HG03196 (cell line): Measurements from ENCODE around the gene NDUFS3.
"Not testable (repeated sequence)": the region's sequence is repeated elsewhere in the genome, so short reads cannot be mapped to it uniquely, and the experiment has no call there.

ENCODE experiments used
- ATAC-seq: cut with Tn5 transposase; IDR thresholded peaks from one replicate; pipeline ENCODE4 v1.9.1; 2021; ENCODE audit not compliant: unreplicated experiment

The NDUFS3 gene

DNA sequence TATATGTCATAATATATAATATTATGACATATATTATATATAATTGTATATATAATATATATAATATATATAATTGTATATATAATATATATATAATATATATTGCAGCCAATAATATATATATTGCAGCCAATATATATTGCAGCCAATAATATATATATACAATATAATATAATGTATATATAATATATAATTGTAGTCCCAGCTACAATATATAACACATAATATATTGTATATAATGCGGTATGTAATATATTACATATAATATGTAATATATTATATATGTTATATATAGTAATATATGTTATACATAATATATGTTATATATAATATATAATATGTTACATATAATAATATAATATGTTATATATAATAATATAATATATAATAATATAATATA, 20.2 kb upstream of the NDUFS3 start:
- no peak for ATAC-seq

GRCh38 chr11:47560426-47560825, 18.4 kb upstream of the NDUFS3 start:
- no peak for ATAC-seq

- ATAC-seq = not testable (repeated sequence)
Measured at GRCh38 chr11:47562393-47562792, 16.5 kb upstream of the NDUFS3 start.

DNA sequence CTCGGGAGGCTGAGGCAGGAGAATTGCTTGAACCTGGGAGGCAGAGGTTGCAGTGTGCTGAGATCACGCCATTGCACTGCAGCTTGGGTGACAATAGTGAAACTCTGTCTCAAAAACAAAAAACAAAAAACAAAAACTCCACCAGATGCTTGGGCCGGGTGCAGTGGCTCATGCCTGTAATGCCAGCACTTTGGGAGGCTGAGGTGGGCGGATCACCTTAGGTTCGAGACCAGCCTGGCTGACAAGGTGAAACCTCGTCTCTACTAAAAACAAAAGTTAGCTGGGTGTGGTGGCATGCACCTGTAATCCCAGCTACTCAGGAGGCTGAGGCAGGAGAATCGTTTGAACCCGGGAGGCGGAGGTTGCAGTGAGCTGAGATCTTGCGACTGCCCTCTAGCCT, 14.5 kb upstream of the NDUFS3 start:
- ATAC-seq = not testable (repeated sequence)

DNA sequence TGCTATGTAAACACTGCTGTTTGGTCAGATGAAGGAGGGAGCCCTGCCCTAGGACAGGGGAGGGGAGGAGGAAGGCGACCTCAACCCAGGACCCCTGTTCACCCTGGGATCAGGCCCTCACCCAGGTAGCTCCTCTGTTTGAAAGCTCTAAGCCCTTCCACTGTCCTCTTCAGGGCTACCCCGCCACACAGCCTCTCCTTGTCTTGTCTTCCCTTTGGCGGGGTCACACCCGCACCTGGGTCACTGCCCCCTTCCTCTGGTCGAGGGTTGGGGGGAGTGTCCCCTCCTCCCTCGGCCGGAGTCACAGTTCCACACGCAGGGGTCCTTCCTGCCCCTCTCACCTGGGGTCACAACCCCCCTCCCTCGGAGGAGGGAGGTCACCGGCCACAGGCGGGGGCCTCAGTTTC, 13.9 kb upstream of the NDUFS3 start:
- ATAC-seq = no peak

- ATAC-seq = peak; percentile 78
Measured at GRCh38 chr11:47565340-47566148, 13.3 kb upstream of the NDUFS3 start, which contains the start of gene PTPMT1. PTPMT1 (plus strand) TSS chr11:47565599; CDS start chr11:47565623, 24 bp downstream.

DNA sequence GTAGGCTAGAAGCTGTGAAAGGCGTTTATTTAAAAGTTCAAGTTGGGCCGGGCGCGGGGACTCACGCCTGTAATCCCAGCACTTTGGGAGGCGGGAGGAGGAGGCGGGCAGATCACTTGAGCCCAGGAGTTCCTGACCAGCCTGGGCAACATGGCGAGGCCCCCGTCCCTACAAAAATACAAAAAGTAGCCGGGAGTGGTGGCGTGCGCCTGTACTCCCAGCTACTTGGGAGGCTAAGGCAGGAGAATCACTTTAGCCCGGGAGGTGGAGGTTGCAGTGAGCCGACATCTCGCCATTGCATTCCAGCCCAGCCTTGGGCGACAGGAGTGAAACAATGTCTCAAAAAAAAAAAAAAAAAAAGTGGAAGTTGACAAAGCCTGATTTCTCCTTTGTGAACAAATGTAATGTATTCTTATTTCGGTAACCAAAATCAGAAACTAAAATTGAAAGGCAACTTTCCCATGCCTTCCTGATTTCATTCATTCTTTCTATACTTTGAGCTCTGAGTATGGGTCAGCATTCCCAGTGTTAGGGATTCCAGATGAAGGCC, 12.7 kb upstream of the NDUFS3 start:
- ATAC-seq = no peak

GRCh38 chr11:47569646-47570045, 9.2 kb upstream of the NDUFS3 start:
- no peak for ATAC-seq

DNA sequence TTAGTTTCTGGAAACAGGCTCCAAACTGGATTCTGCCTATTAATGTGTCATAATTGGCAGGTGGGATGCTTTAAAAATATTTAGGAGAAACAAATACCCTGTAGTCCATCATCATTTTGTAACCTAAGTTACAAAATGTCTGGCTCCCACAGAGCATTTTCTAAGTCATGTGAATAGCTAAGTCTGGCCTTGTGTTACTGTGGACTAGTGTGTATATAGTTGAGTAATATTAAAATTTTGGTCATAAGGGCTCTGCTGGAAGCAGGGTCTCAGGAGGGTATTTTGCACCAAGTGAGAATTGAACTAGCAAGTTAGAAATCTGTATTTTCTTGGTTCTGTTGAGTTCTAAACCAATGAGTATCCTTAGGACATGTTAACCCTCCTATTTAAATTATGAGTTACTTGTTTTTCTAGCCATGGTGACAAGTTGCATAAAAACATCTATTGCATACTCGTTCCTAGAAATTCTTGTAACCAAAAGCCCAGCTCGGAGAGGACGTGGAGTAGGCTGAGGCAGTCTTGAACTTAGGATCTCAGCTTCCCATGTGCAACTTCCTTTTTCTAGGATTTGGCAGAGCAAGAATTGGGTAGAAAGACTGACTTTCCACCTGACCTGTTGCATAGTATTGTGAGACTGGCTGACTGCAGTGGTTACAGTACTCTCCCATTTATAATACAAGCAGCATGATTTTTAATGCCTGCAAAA, 8.1 kb upstream of the NDUFS3 start:
- ATAC-seq = no peak

- ATAC-seq = no peak
Measured at GRCh38 chr11:47571357-47571729, 7.5 kb upstream of the NDUFS3 start.

DNA sequence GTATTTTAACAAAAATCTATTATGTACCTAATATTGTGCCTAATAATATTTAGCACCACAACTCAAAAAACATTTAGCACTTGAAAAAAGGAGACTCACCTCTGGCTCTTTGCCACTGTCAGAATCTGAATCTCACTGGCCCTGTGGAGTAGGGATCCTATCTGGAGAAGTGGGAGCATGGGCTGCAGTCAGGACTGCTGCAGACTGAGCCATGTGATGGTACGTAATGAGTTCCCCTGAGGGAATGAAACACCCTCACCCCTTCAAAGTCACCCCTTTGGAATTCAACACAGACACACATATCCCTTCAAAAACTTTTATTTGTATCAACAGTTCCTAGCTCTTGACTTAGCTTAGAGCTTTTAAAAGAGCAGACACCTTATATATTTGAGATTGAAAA, 7.0 kb upstream of the NDUFS3 start:
- no peak for ATAC-seq

DNA sequence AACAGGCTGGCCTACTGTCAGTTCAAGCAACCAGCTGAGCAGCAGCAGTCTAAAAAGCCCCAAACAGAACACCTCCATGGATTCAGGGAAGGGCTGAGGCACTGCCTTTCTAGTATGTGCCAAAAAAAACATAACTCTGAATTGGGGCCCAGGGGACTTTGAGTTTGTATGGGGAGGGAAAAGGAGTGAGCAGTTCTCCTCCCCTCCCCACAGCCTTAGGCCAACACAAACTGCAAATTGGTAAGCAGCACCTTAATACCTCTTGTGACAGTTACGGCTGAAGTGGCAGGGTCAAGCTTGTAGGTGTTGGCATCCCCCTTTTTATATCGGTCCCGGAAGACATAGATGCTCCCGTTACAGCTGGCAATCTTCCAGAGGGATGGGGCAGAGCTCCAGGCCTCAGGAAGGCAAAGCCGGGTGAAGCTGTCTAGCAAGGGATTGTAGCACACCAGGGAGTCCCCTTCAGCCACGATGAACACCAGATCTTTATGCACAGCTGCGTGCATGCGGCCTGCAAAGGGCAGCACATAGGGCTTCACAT, 6.1 kb upstream of the NDUFS3 start:
- ATAC-seq = no peak

DNA sequence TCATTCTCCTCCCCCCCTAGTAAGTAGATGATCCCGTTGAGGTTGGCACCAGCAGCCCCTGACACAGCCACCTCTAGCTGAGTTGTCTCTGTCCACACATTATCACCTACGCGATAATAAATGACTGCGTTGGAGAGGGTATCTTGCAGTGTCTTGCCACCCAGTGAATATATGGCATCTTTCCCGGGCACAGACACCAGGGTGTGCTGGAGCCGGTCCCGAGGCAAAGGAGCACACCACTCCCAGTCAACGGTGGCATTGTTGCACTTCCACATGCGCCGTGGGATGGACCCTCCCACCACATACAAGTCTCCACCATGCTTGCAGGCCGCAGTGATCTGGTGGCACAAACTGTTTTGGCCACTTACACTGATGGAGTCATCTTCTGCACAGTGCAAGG, 5.6 kb upstream of the NDUFS3 start:
- ATAC-seq = no peak

DNA sequence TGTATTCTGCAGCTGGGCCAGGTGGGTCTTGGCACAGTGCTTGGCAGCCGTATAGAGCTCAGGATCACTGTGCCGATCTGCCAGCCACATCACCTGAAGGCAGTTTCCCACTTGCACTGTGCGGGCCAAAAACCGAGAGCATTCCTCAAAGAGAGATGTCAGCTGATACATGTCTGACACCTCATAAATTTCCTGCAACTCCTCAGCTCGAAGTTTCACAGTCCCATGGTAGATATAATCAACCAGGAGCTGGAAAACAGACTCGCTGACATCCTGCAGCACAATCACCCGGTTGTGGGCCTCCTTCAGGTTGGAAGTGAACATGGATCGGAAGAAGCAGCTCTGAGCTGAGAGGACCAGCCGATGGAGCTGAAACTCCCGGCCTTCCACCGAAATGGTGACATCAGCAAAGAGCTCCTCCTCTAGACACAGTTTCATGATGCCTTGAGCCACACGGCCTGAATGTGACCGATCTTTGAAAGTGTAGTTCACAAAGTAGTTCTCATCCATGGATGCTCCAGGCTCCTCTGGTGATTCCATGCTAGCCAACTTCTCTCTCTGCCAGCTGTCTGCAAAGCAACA, 1.3 kb upstream of the NDUFS3 start:
- ATAC-seq = no peak

DNA sequence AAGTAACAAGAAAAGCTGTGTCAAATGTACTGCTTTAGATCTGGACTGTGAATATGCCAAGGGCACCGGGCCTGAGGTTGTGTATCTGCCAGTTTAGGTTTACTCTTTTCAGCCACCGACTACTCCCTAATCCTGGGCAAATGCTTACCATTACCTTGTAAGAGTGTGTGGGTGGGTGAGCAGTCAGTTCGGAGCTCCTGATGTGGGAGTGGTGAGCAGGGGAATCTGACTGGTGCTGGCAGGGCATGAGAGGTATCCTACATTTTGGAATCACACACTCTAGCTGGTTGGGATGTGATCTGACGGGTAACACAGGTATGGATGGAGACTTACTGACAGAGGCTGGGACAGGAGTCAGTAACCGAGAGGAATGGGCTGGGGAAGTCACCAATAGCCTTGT, 5.0 kb downstream of the NDUFS3 start:
- no peak for ATAC-seq

DNA sequence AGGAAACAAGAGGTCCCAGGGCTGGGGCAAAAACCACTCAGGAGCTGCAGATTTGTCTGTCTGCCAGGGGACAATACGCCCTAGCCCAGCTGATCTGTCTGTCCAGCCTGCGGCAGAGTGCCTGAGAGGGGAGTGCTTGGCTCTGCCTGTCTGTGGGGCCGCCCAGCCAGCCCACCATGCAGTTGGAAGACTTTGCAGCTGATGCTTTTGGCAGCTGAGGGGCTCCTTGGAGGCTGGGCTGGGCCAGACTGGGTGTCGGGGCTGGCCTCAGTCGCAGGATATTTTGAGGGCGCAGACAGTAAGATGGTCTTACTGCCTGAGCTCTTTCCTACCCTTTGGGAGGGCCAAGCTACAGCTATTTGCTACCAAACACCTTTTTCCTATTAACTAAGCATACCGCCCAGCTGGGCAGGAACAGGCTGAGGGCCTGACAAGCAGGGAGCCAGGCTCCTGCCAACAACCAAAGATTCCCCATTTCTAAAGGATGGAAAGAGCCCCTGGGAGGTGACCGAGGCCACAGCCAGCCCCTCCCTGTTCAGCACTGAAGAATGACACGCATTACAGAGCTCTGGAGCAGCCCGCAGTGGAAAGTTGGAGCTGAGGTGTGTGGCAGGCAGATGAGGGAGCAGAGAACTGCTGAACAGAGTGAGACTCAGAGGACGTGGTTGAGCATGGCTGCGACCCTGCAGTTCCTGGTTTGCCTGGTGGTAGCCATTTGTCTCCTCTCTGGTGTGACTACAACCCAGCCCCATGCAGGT, 7.4 kb downstream of the NDUFS3 start, which contains the start of gene FAM180B:
Gene FAM180B (plus strand): TSS at position 581 of the 758 bp plus-strand sequence. CDS start 91 bp downstream, at position 672.
- no peak for ATAC-seq

DNA sequence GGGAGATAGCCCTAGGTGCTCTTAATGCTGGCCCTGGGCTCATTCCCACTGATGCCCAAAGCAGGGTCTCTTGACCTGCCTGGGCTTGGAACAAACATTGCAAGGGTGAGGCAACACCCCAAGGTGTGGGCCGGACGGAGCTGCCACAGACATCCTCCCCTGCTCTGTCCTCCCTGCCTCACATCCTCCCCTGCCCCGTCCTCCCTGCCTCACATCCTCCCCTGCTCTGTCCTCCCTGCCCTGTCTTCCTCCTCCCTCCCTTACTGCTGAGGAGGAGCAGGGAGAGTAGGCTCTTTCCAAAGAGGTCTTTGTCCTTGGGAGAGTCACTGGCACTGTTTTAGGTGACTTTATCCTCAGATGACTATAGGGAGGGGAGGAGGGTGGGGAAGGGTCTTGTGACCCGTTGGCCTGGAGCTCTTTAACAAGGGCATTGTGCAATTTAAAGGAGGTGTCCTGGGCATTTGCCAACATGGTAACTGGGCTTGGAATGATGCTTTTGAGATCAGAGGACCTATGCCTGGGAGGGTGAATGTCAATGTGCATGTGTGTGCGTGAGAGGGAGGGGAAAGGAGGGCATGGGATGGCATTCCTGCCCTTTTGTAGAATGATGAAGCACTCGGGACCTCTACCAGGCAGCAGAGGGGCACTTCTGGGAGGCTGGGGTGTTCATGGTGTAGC, 8.3 kb downstream of the NDUFS3 start:
- no peak for ATAC-seq

DNA sequence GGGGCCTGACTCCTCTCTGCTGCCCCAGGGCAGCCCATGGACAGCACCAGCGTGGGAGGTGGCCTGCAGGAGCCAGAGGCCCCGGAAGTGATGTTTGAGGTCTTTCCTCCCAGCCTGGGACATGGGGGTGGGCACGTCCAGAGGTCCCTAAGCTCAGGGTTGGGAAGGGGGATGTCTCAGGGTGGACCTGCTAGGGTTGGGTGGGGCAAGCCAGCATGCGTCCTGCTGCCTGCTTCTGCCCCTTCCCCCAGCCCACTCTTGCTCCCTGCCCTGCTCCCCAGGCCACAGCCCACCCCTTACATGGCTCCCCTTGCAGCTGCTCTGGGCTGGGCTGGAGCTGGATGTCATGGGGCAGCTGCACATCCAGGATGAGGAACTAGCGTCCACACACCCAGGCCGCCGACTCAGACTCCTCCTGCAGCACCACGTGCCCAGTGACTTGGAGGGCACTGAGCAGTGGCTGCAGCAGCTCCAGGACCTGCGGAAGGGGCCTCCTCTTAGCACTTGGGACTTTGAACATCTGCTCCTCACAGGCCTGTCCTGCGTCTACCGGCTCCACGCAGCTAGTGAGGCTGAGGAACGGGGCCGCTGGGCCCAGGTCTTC, 9.0 kb downstream of the NDUFS3 start:
- ATAC-seq = no peak

GRCh38 chr11:47589118-47589517, 10.2 kb downstream of the NDUFS3 start:
- no peak for ATAC-seq

DNA sequence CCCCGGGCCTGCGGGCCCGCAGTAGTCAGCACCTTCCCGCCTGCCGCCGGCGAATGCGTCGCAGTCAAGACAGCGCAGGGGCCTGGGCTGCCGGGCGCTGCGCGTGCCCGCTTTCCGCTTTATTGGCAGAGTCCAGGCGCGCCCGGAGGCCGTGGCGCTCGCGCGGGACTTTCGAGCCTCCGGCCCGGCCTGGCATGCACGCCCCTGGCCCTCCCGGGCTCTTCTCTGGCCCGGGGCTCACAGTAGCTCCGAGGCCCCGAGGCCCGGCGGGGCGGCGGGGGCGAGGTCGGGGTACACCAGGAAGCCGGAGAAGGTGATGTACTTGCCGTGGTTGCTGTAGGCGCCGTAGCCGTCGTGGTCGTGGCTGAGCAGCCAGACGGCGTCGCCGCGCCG, 10.7 kb downstream of the NDUFS3 start:
- no peak for ATAC-seq
